Measurements from ENCODE around the gene ZNF415.
"Not testable (repeated sequence)": the region's sequence is repeated elsewhere in the genome, so short reads cannot be mapped to it uniquely, and the experiment has no call there.

ZNF415 gene

GRCh38 chr19:53132141-53132991, at the start of gene ZNF415:
ZNF415 (minus strand) TSS chr19:53132910; CDS start chr19:53122676, 10,234 bp downstream.
- peak; percentile 24 for DNase-seq

GRCh38 chr19:53182202-53182601, 49.5 kb upstream of the ZNF415 start:
- no peak for DNase-seq

- no peak for DNase-seq
These were observed 45.3 kb upstream of the ZNF415 start for GRCh38 chr19:53177986-53178385.

GRCh38 chr19:53172889-53173288, 40.2 kb upstream of the ZNF415 start:
- peak; percentile 12 for DNase-seq

- DNase-seq, result no peak
These were observed 33.0 kb upstream of the ZNF415 start for GRCh38 chr19:53165691-53166091.

- peak; percentile 31 for DNase-seq
These were observed 28.4 kb upstream of the ZNF415 start for GRCh38 chr19:53161123-53161522.

- DNase-seq, result no peak
These were observed 27.6 kb upstream of the ZNF415 start for GRCh38 chr19:53160350-53160749.

GRCh38 chr19:53158119-53158656, 25.5 kb upstream of the ZNF415 start:
- peak; percentile 9 for DNase-seq

- DNase-seq, result no peak
These were observed 24.9 kb upstream of the ZNF415 start for GRCh38 chr19:53157626-53158025.

GRCh38 chr19:53156850-53157249, 24.1 kb upstream of the ZNF415 start:
- DNase-seq, result no peak

- no peak for DNase-seq
These were observed 14.9 kb upstream of the ZNF415 start for GRCh38 chr19:53147645-53148044.

GRCh38 chr19:53140351-53140750, 7.6 kb upstream of the ZNF415 start:
- DNase-seq, result no peak

GRCh38 chr19:53136432-53136831, 3.7 kb upstream of the ZNF415 start:
- DNase-seq, result no peak

- no peak for DNase-seq
These were observed 983 bp downstream of the ZNF415 start for GRCh38 chr19:53131727-53132126.

GRCh38 chr19:53131085-53131590, 1.6 kb downstream of the ZNF415 start:
- no peak for DNase-seq

GRCh38 chr19:53130506-53130905, 2.2 kb downstream of the ZNF415 start:
- DNase-seq, result no peak

GRCh38 chr19:53126733-53127526, 5.8 kb downstream of the ZNF415 start:
- DNase-seq, result not testable (repeated sequence)

- no peak for DNase-seq
These were observed 9.3 kb downstream of the ZNF415 start for GRCh38 chr19:53123400-53123799.

GRCh38 chr19:53112286-53112685, 20.4 kb downstream of the ZNF415 start:
- no peak for DNase-seq

GRCh38 chr19:53109527-53109926, 23.2 kb downstream of the ZNF415 start:
- DNase-seq, result no peak

GRCh38 chr19:53103234-53104203, 29.2 kb downstream of the ZNF415 start, which contains the start of gene ZNF160:
ZNF160 (minus strand) TSS chr19:53103422; CDS start chr19:53086276, 17,146 bp downstream.
- DNase-seq, result peak; percentile 95

- peak; percentile 52 for DNase-seq
These were observed 29.9 kb downstream of the ZNF415 start for GRCh38 chr19:53102756-53103233.

Data from hematopoietic multipotent progenitor cell treated with erythropoietin and hydrocortisone succinate and interleukin-3 and kit ligand, for 8 days (in vitro differentiated cells).